G401 (cell line): ENCODE measurements around the gene GGA3. TPM values are rescaled to one million over a fixed set of nuclear protein-coding genes. Genes with fewer than 3 reads are reported as not detected.
"Not testable (repeated sequence)": the region's sequence is repeated elsewhere in the genome, so short reads cannot be mapped to it uniquely, and the experiment has no call there.

ENCODE experiments used
- DNase-seq: peaks from one replicate; pipeline ENCODE4 v3.0.0-alpha.2; 2015; ENCODE audit warnings: low spot score
- in situ Hi-C: cut with HindIII; loops from 2 replicates; pipeline ENCODE4 v1.10.0; 2016; ENCODE audit warnings: low sequenced_read_pairs, mixed read lengths
- total RNA-seq: library from RNA; depleted of rRNA; stranded (reverse); fragments of >200 nt; shearing (Covaris generic); gene quantifications from 2 replicates; pipeline ENCODE4 v1.2.3, GENCODE V29; 2014; rRNA removed

Gene GGA3
- total RNA-seq = 16.6 and 25.4 TPM in 2 replicates

- peak; percentile 95 for DNase-seq
- in situ Hi-C loops = no loop called here
These were observed at the start of gene GGA3, which contains the start of gene MRPS7 for GRCh38 chr17:75261336-75262111. GGA3 (minus strand) TSS chr17:75261606; CDS start chr17:75261587, 19 bp downstream. MRPS7 (plus strand) TSS chr17:75261879; CDS start chr17:75261901, 22 bp downstream.

- no peak for DNase-seq
- in situ Hi-C loops = no loop called here
These were observed 47.6 kb upstream of the GGA3 start for GRCh38 chr17:75308732-75309629.

GRCh38 chr17:75307957-75308731, 46.7 kb upstream of the GGA3 start:
- in situ Hi-C loops = no loop called here
- no peak for DNase-seq

GRCh38 chr17:75301502-75302206, 40.2 kb upstream of the GGA3 start:
- DNase-seq = no peak
- in situ Hi-C loops = no loop called here

GRCh38 chr17:75301049-75301448, 39.6 kb upstream of the GGA3 start:
- in situ Hi-C loops = no loop called here
- DNase-seq = no peak

GRCh38 chr17:75300280-75300679, 38.9 kb upstream of the GGA3 start:
- in situ Hi-C loops = no loop called here
- no peak for DNase-seq

GRCh38 chr17:75295201-75296158, 34.1 kb upstream of the GGA3 start:
- DNase-seq = no peak
- in situ Hi-C loops = no loop called here

GRCh38 chr17:75292810-75293448, 31.5 kb upstream of the GGA3 start:
- in situ Hi-C loops, DNase-seq: not testable (repeated sequence)

GRCh38 chr17:75289832-75290337, 28.5 kb upstream of the GGA3 start:
- peak; percentile 36 for DNase-seq
- in situ Hi-C loops = no loop called here

- in situ Hi-C loops = no loop called here
- peak; percentile 99 for DNase-seq
These were observed 27.9 kb upstream of the GGA3 start, which contains the start of gene SLC25A19 for GRCh38 chr17:75289115-75289831. SLC25A19 (minus strand) TSS chr17:75289433; CDS start chr17:75286764, 2,669 bp downstream.

- DNase-seq = no peak
- in situ Hi-C loops = no loop called here
These were observed 27.3 kb upstream of the GGA3 start for GRCh38 chr17:75288770-75289114.

- DNase-seq = no peak
These were observed 27.0 kb upstream of the GGA3 start for GRCh38 chr17:75288359-75288758.

GRCh38 chr17:75287221-75287620, 25.8 kb upstream of the GGA3 start:
- in situ Hi-C loops = no loop called here
- DNase-seq = no peak

More at GRCh38 chr17:75288359-75288758, 27.0 kb upstream of the GGA3 start:
- in situ Hi-C loops = no loop called here

GRCh38 chr17:75285123-75285522, 23.7 kb upstream of the GGA3 start:
- in situ Hi-C loops = no loop called here
- no peak for DNase-seq

- DNase-seq, in situ Hi-C loops: not testable (repeated sequence)
These were observed 18.8 kb upstream of the GGA3 start for GRCh38 chr17:75280189-75280588.

GRCh38 chr17:75277664-75278071, 16.3 kb upstream of the GGA3 start:
- DNase-seq = no peak

More at GRCh38 chr17:75277664-75278071, 16.3 kb upstream of the GGA3 start:
- in situ Hi-C loops = no loop called here
